ENCODE data around the gene HMGCR.

DNA sequence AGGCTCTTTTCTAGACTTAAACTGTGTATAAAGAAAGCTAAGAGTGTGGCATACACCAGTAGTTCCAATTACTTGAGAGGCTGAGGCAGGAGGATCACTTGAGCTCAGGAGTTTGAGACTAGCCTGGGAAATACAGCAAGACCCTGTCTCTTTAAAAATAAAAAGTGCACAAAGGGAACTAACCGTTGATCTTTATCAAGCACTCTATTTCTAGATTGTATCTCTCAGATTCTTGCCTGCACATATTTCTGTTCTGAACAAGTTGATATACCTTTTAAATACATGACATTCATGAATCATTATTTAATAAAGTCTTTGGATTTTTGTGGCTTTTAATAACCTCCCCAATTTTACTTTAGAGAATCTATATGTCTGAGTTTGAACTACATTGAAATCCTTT, 47.2 kb downstream of the HMGCR start:
- no peak for TF ChIP-seq YY1 (IDR thresholded peaks at IDR 0.05)
- no peak for TF ChIP-seq RXRA (IDR thresholded peaks at IDR 0.05)
- TF ChIP-seq, protein P1, sequence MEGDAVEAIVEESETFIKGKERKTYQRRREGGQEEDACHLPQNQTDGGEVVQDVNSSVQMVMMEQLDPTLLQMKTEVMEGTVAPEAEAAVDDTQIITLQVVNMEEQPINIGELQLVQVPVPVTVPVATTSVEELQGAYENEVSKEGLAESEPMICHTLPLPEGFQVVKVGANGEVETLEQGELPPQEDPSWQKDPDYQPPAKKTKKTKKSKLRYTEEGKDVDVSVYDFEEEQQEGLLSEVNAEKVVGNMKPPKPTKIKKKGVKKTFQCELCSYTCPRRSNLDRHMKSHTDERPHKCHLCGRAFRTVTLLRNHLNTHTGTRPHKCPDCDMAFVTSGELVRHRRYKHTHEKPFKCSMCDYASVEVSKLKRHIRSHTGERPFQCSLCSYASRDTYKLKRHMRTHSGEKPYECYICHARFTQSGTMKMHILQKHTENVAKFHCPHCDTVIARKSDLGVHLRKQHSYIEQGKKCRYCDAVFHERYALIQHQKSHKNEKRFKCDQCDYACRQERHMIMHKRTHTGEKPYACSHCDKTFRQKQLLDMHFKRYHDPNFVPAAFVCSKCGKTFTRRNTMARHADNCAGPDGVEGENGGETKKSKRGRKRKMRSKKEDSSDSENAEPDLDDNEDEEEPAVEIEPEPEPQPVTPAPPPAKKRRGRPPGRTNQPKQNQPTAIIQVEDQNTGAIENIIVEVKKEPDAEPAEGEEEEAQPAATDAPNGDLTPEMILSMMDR (IDR thresholded peaks at IDR 0.05; ENCODE audit: low read depth, low read length, missing input control), result no peak
- no peak for TF ChIP-seq TAF1 (conservative IDR thresholded peaks at IDR 0.05)
- TF ChIP-seq EGR1 (IDR thresholded peaks at IDR 0.05; ENCODE audit: low read depth in 2 of 2), result no peak
- TF ChIP-seq, protein P2, sequence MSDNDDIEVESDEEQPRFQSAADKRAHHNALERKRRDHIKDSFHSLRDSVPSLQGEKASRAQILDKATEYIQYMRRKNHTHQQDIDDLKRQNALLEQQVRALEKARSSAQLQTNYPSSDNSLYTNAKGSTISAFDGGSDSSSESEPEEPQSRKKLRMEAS (IDR thresholded peaks at IDR 0.05), result no peak
- TF ChIP-seq, protein P3, sequence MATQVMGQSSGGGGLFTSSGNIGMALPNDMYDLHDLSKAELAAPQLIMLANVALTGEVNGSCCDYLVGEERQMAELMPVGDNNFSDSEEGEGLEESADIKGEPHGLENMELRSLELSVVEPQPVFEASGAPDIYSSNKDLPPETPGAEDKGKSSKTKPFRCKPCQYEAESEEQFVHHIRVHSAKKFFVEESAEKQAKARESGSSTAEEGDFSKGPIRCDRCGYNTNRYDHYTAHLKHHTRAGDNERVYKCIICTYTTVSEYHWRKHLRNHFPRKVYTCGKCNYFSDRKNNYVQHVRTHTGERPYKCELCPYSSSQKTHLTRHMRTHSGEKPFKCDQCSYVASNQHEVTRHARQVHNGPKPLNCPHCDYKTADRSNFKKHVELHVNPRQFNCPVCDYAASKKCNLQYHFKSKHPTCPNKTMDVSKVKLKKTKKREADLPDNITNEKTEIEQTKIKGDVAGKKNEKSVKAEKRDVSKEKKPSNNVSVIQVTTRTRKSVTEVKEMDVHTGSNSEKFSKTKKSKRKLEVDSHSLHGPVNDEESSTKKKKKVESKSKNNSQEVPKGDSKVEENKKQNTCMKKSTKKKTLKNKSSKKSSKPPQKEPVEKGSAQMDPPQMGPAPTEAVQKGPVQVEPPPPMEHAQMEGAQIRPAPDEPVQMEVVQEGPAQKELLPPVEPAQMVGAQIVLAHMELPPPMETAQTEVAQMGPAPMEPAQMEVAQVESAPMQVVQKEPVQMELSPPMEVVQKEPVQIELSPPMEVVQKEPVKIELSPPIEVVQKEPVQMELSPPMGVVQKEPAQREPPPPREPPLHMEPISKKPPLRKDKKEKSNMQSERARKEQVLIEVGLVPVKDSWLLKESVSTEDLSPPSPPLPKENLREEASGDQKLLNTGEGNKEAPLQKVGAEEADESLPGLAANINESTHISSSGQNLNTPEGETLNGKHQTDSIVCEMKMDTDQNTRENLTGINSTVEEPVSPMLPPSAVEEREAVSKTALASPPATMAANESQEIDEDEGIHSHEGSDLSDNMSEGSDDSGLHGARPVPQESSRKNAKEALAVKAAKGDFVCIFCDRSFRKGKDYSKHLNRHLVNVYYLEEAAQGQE (IDR thresholded peaks at IDR 0.05), result no peak
- TF ChIP-seq JUND (IDR thresholded peaks at IDR 0.05), result no peak
- TF ChIP-seq FOXA2 (IDR thresholded peaks at IDR 0.05), result no peak
- TF ChIP-seq SP1 (IDR thresholded peaks at IDR 0.05), result no peak
- TF ChIP-seq, protein P4, sequence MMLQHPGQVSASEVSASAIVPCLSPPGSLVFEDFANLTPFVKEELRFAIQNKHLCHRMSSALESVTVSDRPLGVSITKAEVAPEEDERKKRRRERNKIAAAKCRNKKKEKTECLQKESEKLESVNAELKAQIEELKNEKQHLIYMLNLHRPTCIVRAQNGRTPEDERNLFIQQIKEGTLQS (IDR thresholded peaks at IDR 0.05), result no peak
- no peak for TF ChIP-seq RAD21 (IDR thresholded peaks at IDR 0.05)
- TF ChIP-seq, protein P5, sequence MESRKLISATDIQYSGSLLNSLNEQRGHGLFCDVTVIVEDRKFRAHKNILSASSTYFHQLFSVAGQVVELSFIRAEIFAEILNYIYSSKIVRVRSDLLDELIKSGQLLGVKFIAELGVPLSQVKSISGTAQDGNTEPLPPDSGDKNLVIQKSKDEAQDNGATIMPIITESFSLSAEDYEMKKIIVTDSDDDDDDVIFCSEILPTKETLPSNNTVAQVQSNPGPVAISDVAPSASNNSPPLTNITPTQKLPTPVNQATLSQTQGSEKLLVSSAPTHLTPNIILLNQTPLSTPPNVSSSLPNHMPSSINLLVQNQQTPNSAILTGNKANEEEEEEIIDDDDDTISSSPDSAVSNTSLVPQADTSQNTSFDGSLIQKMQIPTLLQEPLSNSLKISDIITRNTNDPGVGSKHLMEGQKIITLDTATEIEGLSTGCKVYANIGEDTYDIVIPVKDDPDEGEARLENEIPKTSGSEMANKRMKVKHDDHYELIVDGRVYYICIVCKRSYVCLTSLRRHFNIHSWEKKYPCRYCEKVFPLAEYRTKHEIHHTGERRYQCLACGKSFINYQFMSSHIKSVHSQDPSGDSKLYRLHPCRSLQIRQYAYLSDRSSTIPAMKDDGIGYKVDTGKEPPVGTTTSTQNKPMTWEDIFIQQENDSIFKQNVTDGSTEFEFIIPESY (IDR thresholded peaks at IDR 0.05), result no peak
- no peak for TF ChIP-seq GABPA (IDR thresholded peaks at IDR 0.05 in 1 of 2, conservative IDR thresholded peaks at IDR 0.05 in 1 of 2)
